ENCODE measurements around the gene TRIM47.

DNA sequence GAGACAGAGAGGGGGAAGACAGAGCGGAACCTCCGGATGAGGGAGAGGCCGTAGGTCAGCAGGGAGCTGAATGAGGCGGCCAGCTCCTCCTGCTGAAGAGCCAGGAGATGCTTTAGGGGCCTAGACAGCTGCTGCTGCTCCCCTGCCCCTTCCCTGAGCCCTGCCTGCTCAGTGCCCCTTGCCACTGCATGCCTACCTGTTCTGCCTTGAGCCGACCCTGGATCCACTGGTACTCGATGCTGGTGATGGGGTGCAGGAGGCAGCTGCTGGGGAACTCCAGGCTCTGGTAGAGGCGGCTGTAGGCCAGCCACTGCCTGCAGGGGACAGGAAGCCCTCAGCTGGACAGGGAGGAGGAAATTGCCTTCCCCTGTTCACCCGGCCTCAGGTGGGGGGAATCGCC, 41.8 kb downstream of the TRIM47 start:
- TF ChIP-seq ZNF451 (CRISPR knock-in tag; IDR thresholded peaks at IDR 0.05) (no peak), ZNF263 (CRISPR knock-in tag; IDR thresholded peaks at IDR 0.05) (no peak), HDAC2 (CRISPR knock-in tag; IDR thresholded peaks at IDR 0.05) (no peak), ZSCAN30 (CRISPR knock-in tag; IDR thresholded peaks at IDR 0.05) (no peak), ZNF772 (CRISPR knock-in tag; IDR thresholded peaks at IDR 0.05) (no peak), CTCF (CRISPR knock-in tag; IDR thresholded peaks at IDR 0.05) (no peak), POLR2A (IDR thresholded peaks at IDR 0.05; ENCODE audit: insufficient read depth in 1 of 2, low read depth in 2 of 2, low read length in 2 of 2) (no peak), ZNF274 (CRISPR knock-in tag; IDR thresholded peaks at IDR 0.05) (no peak)
- TF ChIP-seq, protein P1, sequence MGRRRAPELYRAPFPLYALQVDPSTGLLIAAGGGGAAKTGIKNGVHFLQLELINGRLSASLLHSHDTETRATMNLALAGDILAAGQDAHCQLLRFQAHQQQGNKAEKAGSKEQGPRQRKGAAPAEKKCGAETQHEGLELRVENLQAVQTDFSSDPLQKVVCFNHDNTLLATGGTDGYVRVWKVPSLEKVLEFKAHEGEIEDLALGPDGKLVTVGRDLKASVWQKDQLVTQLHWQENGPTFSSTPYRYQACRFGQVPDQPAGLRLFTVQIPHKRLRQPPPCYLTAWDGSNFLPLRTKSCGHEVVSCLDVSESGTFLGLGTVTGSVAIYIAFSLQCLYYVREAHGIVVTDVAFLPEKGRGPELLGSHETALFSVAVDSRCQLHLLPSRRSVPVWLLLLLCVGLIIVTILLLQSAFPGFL (CRISPR knock-in tag; IDR thresholded peaks at IDR 0.05), result no peak

Data from HepG2 (cell line).